Measurements from ENCODE around the gene NR4A2. TPM values are rescaled to one million over a fixed set of nuclear protein-coding genes. Genes with fewer than 3 reads are reported as not detected.

The NR4A2 gene
- total RNA-seq, 1 donor from 2014 or later: 0.06 TPM

DNA sequence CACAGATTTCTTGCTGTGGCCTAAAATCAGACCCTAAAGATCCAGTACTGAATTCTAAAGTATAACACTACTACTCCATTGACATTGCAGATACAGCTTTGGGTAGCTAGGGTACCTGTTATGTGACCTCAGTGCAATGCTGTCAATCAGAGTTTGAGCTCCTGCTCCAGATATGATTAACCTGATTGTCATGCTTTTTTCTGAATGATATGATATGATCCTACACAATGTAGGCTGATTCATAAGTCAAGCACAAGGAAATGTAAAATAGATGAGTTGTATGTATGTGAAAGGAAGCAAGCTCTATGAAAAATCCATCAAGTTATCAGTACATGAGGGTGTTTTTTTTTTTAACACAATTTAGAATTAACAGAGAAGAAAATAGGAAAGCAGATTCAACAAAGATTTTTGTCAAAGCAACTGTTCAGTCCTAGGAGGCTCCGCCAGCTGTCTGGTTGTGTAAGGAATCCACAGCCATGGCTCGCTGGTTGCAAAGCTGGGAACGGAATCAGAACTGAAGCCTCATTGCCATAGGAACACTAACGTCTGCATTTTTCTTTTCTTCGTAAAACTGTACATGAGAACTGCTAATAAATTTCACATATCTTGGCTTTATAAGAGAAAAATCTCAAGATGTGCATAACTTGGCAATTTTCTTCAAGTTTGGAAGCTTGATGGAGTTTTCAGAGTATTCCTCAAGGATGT is 52.9 kb downstream of the NR4A2 start:
- no peak overlapping the region for H3K4me3 ChIP-seq (ENCODE audit: low read depth, low read length)
- TF ChIP-seq, protein P1, sequence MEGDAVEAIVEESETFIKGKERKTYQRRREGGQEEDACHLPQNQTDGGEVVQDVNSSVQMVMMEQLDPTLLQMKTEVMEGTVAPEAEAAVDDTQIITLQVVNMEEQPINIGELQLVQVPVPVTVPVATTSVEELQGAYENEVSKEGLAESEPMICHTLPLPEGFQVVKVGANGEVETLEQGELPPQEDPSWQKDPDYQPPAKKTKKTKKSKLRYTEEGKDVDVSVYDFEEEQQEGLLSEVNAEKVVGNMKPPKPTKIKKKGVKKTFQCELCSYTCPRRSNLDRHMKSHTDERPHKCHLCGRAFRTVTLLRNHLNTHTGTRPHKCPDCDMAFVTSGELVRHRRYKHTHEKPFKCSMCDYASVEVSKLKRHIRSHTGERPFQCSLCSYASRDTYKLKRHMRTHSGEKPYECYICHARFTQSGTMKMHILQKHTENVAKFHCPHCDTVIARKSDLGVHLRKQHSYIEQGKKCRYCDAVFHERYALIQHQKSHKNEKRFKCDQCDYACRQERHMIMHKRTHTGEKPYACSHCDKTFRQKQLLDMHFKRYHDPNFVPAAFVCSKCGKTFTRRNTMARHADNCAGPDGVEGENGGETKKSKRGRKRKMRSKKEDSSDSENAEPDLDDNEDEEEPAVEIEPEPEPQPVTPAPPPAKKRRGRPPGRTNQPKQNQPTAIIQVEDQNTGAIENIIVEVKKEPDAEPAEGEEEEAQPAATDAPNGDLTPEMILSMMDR (conservative IDR thresholded peaks at IDR 0.05; ENCODE audit: low read depth, low read length): no peak
- no peak for DNase-seq (ENCODE audit: low read depth)

Other genes starting within 250 kb of the NR4A2 start
- 22.4 and 30.6 TPM in 2 replicates for gene GPD2, start 103.7 kb upstream of the NR4A2 start, total RNA-seq